Measurements from ENCODE around the gene VPS29. TPM values are rescaled to one million over a fixed set of nuclear protein-coding genes. Genes with fewer than 3 reads are reported as not detected.
"Not testable (repeated sequence)": the region's sequence is repeated elsewhere in the genome, so short reads cannot be mapped to it uniquely, and the experiment has no call there.

Gene VPS29
- total RNA-seq, 1 donor from 2014 or later = 73.5 TPM

DNA sequence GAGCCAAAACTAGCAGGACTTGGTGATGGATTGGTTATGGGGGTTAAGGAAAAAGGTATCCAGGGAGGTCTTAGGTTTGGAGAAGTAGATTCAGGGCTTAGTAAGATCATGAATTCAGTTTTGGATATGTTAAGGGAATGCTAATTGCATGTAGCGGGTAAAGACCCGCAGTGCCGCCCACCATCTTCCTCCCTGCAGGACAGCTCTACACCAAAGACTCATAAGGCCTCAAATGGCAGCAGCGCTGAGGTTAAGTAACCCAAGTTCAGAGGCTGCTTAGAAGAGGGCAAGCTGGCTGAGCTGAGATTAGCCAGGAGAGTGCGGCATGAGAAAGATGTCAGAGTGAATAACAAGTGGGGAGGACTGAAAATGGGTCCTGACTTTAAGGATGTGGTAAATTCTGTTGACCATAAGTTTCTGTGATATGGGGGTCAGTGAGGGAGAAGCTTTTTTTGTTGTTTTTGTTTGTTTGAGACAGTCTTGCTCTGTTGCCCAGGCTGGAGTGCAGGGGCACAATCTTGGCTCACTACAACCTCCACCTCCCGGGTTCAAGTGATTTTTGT lies 26.4 kb upstream of the VPS29 start:
- TF ChIP-seq, protein P1, sequence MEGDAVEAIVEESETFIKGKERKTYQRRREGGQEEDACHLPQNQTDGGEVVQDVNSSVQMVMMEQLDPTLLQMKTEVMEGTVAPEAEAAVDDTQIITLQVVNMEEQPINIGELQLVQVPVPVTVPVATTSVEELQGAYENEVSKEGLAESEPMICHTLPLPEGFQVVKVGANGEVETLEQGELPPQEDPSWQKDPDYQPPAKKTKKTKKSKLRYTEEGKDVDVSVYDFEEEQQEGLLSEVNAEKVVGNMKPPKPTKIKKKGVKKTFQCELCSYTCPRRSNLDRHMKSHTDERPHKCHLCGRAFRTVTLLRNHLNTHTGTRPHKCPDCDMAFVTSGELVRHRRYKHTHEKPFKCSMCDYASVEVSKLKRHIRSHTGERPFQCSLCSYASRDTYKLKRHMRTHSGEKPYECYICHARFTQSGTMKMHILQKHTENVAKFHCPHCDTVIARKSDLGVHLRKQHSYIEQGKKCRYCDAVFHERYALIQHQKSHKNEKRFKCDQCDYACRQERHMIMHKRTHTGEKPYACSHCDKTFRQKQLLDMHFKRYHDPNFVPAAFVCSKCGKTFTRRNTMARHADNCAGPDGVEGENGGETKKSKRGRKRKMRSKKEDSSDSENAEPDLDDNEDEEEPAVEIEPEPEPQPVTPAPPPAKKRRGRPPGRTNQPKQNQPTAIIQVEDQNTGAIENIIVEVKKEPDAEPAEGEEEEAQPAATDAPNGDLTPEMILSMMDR (IDR thresholded peaks at IDR 0.05) = no peak
- H3K27me3 Mint-ChIP-seq (ENCODE audit: unreplicated experiment) = no peaks in the 10 kb centered on the region
- H3K36me3 Mint-ChIP-seq (ENCODE audit: unreplicated experiment) = peaks cover 9% of the 10 kb centered on the region
- no peak overlapping the region for H3K27ac Mint-ChIP-seq (ENCODE audit: unreplicated experiment)
- DNase-seq (ENCODE audit: extremely low spot score, unreplicated experiment) = no peak
- H3K4me3 Mint-ChIP-seq (ENCODE audit: unreplicated experiment) = no peak overlapping the region
- H3K9me3 Mint-ChIP-seq (ENCODE audit: unreplicated experiment) = no peaks in the 10 kb centered on the region
- no peaks in the 10 kb centered on the region for H3K4me1 Mint-ChIP-seq (ENCODE audit: unreplicated experiment)

DNA sequence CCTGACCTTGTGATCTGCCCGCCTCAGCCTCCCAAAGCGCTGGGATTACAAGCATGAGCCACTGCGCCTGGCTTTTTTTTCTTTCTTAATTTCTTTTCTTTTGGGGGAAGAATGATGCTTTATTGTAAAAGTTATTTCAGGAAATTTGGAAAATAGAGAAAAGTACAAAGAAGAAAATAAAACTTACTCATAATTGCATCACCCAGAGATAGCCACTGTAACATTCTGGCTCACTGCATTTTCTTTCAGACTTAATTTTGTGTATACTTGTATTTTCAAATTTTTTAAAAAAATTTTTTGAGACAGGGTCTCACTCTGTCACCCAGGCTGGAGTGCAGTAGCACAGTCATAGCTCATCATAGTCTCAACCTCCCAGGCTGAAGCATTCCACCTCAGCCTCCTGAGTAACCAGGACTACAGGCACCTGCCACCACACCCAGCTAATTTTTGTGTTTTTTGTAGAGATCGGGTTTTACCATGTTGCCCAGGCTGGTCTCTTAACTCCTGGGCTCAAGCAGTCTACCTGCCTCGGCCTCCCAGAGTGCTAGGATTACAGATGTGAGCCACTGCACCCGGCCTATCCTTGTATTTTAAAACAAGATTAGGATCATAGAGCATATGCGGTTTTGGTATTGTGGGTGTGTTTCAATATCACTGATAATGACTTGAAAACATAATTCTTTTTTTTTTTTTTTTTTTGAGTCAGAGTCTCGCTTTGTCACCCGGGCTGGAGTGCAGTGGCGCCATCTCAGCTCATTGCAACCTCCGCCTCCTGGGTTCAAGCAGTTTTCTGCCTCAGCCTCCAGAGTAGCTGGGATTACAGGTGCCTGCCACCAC lies 19.2 kb upstream of the VPS29 start:
- H3K27me3 Mint-ChIP-seq (ENCODE audit: unreplicated experiment); H3K9me3 Mint-ChIP-seq (ENCODE audit: unreplicated experiment); H3K36me3 Mint-ChIP-seq (ENCODE audit: unreplicated experiment); H3K4me3 Mint-ChIP-seq (ENCODE audit: unreplicated experiment); H3K4me1 Mint-ChIP-seq (ENCODE audit: unreplicated experiment); H3K27ac Mint-ChIP-seq (ENCODE audit: unreplicated experiment); DNase-seq (ENCODE audit: extremely low spot score, unreplicated experiment): not testable (repeated sequence)

DNA sequence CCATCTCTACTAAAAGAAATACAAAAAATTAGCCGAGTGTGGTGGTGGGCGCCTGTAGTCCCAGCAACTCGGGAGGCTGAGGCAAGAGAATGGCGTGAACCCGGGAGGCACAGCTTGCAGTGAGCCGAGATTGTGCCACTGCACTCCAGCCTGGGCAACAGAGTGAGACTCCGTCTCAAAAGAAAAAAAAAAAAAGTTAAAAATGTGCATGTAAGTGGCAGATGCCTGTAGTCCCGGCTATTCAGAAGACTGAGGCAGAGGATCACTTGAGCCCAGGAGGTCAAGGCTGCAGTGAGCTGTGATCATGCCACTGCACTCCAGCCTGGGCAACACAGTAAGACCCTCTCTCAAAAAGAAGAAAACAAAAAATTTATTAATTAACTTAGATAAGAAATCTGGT lies 16.1 kb upstream of the VPS29 start:
- not testable (repeated sequence) for H3K9me3 Mint-ChIP-seq (ENCODE audit: unreplicated experiment); H3K36me3 Mint-ChIP-seq (ENCODE audit: unreplicated experiment); H3K4me3 Mint-ChIP-seq (ENCODE audit: unreplicated experiment); H3K4me1 Mint-ChIP-seq (ENCODE audit: unreplicated experiment); H3K27me3 Mint-ChIP-seq (ENCODE audit: unreplicated experiment); H3K27ac Mint-ChIP-seq (ENCODE audit: unreplicated experiment); DNase-seq (ENCODE audit: extremely low spot score, unreplicated experiment)

DNA sequence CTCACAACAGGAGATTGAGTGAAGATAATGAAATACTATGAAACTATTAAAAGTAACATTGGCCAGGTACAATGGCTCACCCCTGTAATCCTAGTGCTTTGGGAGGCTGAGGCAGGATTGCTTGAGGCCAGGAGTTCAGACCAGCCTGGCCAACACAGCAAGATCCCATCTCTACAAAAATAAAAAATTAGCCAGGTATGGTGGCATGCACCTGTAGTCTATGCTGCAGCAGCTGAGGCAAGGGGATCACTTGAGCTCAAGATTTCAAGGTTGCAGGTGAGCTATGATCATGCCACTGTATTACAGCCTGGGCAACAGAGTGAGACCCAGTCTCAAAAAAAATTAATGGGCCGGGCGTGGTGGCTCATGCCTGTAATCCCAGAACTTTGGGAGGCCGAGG lies 15.1 kb upstream of the VPS29 start:
- Mint-ChIP-seq H3K9me3 (ENCODE audit: unreplicated experiment) (no peaks in the 10 kb centered on the region), H3K27ac (ENCODE audit: unreplicated experiment) (no peak overlapping the region), H3K4me1 (ENCODE audit: unreplicated experiment) (no peaks in the 10 kb centered on the region), H3K4me3 (ENCODE audit: unreplicated experiment) (no peak overlapping the region), H3K36me3 (ENCODE audit: unreplicated experiment) (no peaks in the 10 kb centered on the region), H3K27me3 (ENCODE audit: unreplicated experiment) (peaks cover 6% of the 10 kb centered on the region)
- TF ChIP-seq, protein P1 (IDR thresholded peaks at IDR 0.05) = no peak
- DNase-seq (ENCODE audit: extremely low spot score, unreplicated experiment) = no peak

DNA sequence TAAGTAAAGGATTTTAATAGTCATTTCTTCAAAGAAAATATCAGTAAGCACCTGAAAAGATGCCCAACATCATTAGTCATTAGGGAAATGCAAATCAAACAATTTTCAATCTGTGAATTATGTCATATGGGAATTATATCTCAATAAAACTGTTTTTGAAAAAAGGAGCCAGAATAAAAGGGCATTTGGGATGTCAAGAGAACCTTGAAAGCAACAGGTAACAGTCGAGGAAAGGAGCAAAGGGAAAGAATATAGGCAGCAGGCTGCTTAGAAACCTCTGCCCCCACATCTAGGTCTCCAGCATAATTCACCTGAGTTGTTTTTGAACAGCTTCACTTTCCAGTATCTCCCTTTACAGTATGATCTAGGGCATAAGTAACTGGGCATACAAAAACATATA lies 12.5 kb upstream of the VPS29 start:
- H3K27ac Mint-ChIP-seq (ENCODE audit: unreplicated experiment) = no peak overlapping the region
- DNase-seq (ENCODE audit: extremely low spot score, unreplicated experiment) = no peak
- no peak overlapping the region for H3K4me3 Mint-ChIP-seq (ENCODE audit: unreplicated experiment)
- no peaks in the 10 kb centered on the region for H3K4me1 Mint-ChIP-seq (ENCODE audit: unreplicated experiment)
- H3K36me3 Mint-ChIP-seq (ENCODE audit: unreplicated experiment) = no peaks in the 10 kb centered on the region
- no peaks in the 10 kb centered on the region for H3K9me3 Mint-ChIP-seq (ENCODE audit: unreplicated experiment)
- TF ChIP-seq, protein P1 (IDR thresholded peaks at IDR 0.05) = no peak
- peaks cover 10% of the 10 kb centered on the region for H3K27me3 Mint-ChIP-seq (ENCODE audit: unreplicated experiment)

DNA sequence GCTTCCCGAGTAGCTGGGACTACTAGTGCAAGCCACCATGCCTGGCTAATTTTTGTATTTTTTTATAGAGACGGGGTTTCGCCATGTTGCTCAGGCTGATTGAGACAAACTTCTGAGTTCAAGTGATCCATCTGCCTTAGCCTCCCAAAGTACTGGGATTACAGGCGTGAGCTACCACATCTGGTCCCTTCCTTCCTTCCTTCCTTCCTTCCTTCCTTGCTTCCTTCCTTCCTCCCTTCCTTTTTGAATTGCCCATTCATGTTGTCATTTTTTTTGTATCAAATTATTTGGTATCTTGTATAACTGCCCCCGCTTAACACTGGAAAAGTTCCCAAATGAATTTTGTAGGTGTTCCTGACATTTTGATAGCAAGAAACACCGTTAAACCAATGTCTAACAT lies 11.9 kb upstream of the VPS29 start:
- no peak for DNase-seq (ENCODE audit: extremely low spot score, unreplicated experiment)
- Mint-ChIP-seq H3K27me3 (ENCODE audit: unreplicated experiment) (peaks cover 10% of the 10 kb centered on the region), H3K9me3 (ENCODE audit: unreplicated experiment) (no peaks in the 10 kb centered on the region), H3K36me3 (ENCODE audit: unreplicated experiment) (no peaks in the 10 kb centered on the region), H3K4me1 (ENCODE audit: unreplicated experiment) (no peaks in the 10 kb centered on the region), H3K4me3 (ENCODE audit: unreplicated experiment) (no peak overlapping the region), H3K27ac (ENCODE audit: unreplicated experiment) (no peak overlapping the region)
- TF ChIP-seq, protein P1 (IDR thresholded peaks at IDR 0.05) = no peak

All from osteocyte (in vitro differentiated cells).